NOMO-1 treated with DMSO at 0.1 percent for 48 hours (cell line): Measurements from ENCODE around the gene UNC5B.

Source experiments
- DNase-seq: peaks from one replicate; lab custom pipeline; 2025; ENCODE audit not compliant: unreplicated experiment; lab: John Stamatoyannopoulos, UW

The UNC5B gene

GRCh38 chr10:71314028-71314693 lies 101.8 kb downstream of the UNC5B start:
- DNase-seq, result peak; percentile 15

GRCh38 chr10:71314694-71315225 lies 102.4 kb downstream of the UNC5B start:
- no peak for DNase-seq

- peak; percentile 36 for DNase-seq
Observed at GRCh38 chr10:71316056-71316785, 103.9 kb downstream of the UNC5B start.

GRCh38 chr10:71316786-71317160 lies 104.4 kb downstream of the UNC5B start:
- no peak for DNase-seq

GRCh38 chr10:71317739-71318138 lies 105.4 kb downstream of the UNC5B start:
- DNase-seq, result no peak

GRCh38 chr10:71319042-71319799 lies 106.9 kb downstream of the UNC5B start, which contains the start of gene SLC29A3:
SLC29A3 (plus strand) TSS chr10:71319259; CDS start chr10:71319310, 51 bp downstream.
- DNase-seq, result peak; percentile 85

- no peak for DNase-seq
Observed at GRCh38 chr10:71319800-71320392, 107.5 kb downstream of the UNC5B start.

GRCh38 chr10:71320592-71320991 lies 108.2 kb downstream of the UNC5B start:
- no peak for DNase-seq

- DNase-seq, result no peak
Observed at GRCh38 chr10:71321386-71321785, 109.0 kb downstream of the UNC5B start.

GRCh38 chr10:71323407-71323806 lies 111.0 kb downstream of the UNC5B start:
- DNase-seq, result peak; percentile 32

GRCh38 chr10:71324743-71325142 lies 112.4 kb downstream of the UNC5B start:
- no peak for DNase-seq

- no peak for DNase-seq
Observed at GRCh38 chr10:71325267-71325666, 112.9 kb downstream of the UNC5B start.

- no peak for DNase-seq
Observed at GRCh38 chr10:71326464-71326881, 114.1 kb downstream of the UNC5B start.

GRCh38 chr10:71330789-71331404 lies 118.5 kb downstream of the UNC5B start:
- DNase-seq, result no peak

GRCh38 chr10:71331736-71332135 lies 119.4 kb downstream of the UNC5B start:
- DNase-seq, result no peak

GRCh38 chr10:71332466-71332865 lies 120.1 kb downstream of the UNC5B start:
- DNase-seq, result no peak

- DNase-seq, result peak; percentile 75
Observed at GRCh38 chr10:71333129-71333887, 120.9 kb downstream of the UNC5B start.

GRCh38 chr10:71334221-71334791 lies 121.9 kb downstream of the UNC5B start:
- no peak for DNase-seq

- no peak for DNase-seq
Observed at GRCh38 chr10:71335173-71335708, 122.9 kb downstream of the UNC5B start.
